ENCODE results near the gene JAZF1.
A peak's percentile ranks its signal among the peaks of the same experiment; 100 is the strongest.

Gene JAZF1

GRCh38 chr7:28191184-28191583 lies 10.6 kb upstream of the JAZF1 start:
- no peak for DNase-seq

GRCh38 chr7:28190077-28190710 lies 9.6 kb upstream of the JAZF1 start:
- no peak for DNase-seq

- DNase-seq, result no peak
Observed at GRCh38 chr7:28187012-28187411, 6.4 kb upstream of the JAZF1 start.

- no peak for DNase-seq
Observed at GRCh38 chr7:28183627-28184026, 3.0 kb upstream of the JAZF1 start.

GRCh38 chr7:28182071-28182471 lies 1.5 kb upstream of the JAZF1 start:
- no peak for DNase-seq

- no peak for DNase-seq
Observed at GRCh38 chr7:28181416-28181815, 821 bp upstream of the JAZF1 start.

- no peak for DNase-seq
Observed at GRCh38 chr7:28180031-28180363, 598 bp downstream of the JAZF1 start.

- DNase-seq, result peak; percentile 72
Observed at GRCh38 chr7:28179120-28180030, 1.2 kb downstream of the JAZF1 start.

- no peak for DNase-seq
Observed at GRCh38 chr7:28178599-28178998, 2.0 kb downstream of the JAZF1 start.

- no peak for DNase-seq
Observed at GRCh38 chr7:28177836-28178235, 2.8 kb downstream of the JAZF1 start.

GRCh38 chr7:28176645-28177044 lies 4.0 kb downstream of the JAZF1 start:
- no peak for DNase-seq

- DNase-seq, result no peak
Observed at GRCh38 chr7:28176174-28176573, 4.4 kb downstream of the JAZF1 start.

GRCh38 chr7:28174901-28175661 lies 5.5 kb downstream of the JAZF1 start:
- DNase-seq, result no peak

- DNase-seq, result no peak
Observed at GRCh38 chr7:28174442-28174841, 6.2 kb downstream of the JAZF1 start.

- DNase-seq, result no peak
Observed at GRCh38 chr7:28173531-28173930, 7.1 kb downstream of the JAZF1 start.

- DNase-seq, result no peak
Observed at GRCh38 chr7:28172958-28173357, 7.6 kb downstream of the JAZF1 start.

GRCh38 chr7:28170701-28171100 lies 9.9 kb downstream of the JAZF1 start:
- DNase-seq, result no peak

- no peak for DNase-seq
Observed at GRCh38 chr7:28169230-28169629, 11.4 kb downstream of the JAZF1 start.

GRCh38 chr7:28168393-28169158 lies 12.0 kb downstream of the JAZF1 start:
- no peak for DNase-seq

- no peak for DNase-seq
Observed at GRCh38 chr7:28166982-28167715, 13.4 kb downstream of the JAZF1 start.

- no peak for DNase-seq
Observed at GRCh38 chr7:28165961-28166955, 14.3 kb downstream of the JAZF1 start.
